Ascending aorta (tissue), 2 donors: Measurements from ENCODE around the gene VWC2. TPM values are rescaled to one million over a fixed set of nuclear protein-coding genes. Genes with fewer than 3 reads are reported as not detected.

Experiments used
- DNase-seq, 2 donors: peaks; one replicate each; pipeline ENCODE4 v3.0.0-alpha.2; 2019; ENCODE audit warnings: low spot score in 2 of 2
- H3K27ac ChIP-seq, 2 donors: fragments of 200-600 bp; sonication (generic); one replicate each; pipeline ENCODE4 v1.5.1; 2016 to 2017; ENCODE audit warnings: mild to moderate bottlenecking in 1 of 2
- H3K27me3 ChIP-seq: fragments of 200-600 bp; sonication (generic); one replicate; pipeline ENCODE4 v1.5.1; 2017
- H3K36me3 ChIP-seq, 2 donors: fragments of 200-600 bp; sonication (generic); one replicate each; pipeline ENCODE4 v1.5.1; 2016
- H3K4me1 ChIP-seq, 2 donors: fragments of 200-600 bp; sonication (generic); one replicate each; pipeline ENCODE4 v1.5.1; 2016 to 2017; ENCODE audit warnings: mild to moderate bottlenecking in 1 of 2
- H3K4me3 ChIP-seq, 2 donors: fragments of 200-600 bp; sonication (generic); one replicate each; pipeline ENCODE4 v1.5.1; 2016 to 2017; ENCODE audit warnings: mild to moderate bottlenecking in 1 of 2
- H3K9me3 ChIP-seq, 2 donors: fragments of 200-600 bp; sonication (generic); one replicate each; pipeline ENCODE4 v1.5.1; 2016
- intact Hi-C: fragments of 100-400 bp; cut with DNase I; formaldehyde crosslinking; loops from one replicate; pipeline ENCODE4 v1.15.1; 2023
- total RNA-seq: library from RNA; depleted of rRNA; stranded (reverse); fragments of >200 nt; gene quantifications from one replicate; pipeline ENCODE4 v1.1.0, GENCODE V29; 2016
- TF ChIP-seq, protein P1 (sequence below), 3 experiments: fragments of 200-600 bp in 2 of 3; fragments of 450-650 bp in 1 of 3; sonication (generic) in 2 of 3; IDR thresholded peaks; one replicate each; pipeline ENCODE4 v1.5.1; 2016 to 2019; ENCODE audit warnings: antibody characterized with exemption in 3 of 3, mild to moderate bottlenecking in 1 of 3, moderate library complexity in 1 of 3

The VWC2 gene
- total RNA-seq, 1 donor from 2014 or later: not detected

DNA sequence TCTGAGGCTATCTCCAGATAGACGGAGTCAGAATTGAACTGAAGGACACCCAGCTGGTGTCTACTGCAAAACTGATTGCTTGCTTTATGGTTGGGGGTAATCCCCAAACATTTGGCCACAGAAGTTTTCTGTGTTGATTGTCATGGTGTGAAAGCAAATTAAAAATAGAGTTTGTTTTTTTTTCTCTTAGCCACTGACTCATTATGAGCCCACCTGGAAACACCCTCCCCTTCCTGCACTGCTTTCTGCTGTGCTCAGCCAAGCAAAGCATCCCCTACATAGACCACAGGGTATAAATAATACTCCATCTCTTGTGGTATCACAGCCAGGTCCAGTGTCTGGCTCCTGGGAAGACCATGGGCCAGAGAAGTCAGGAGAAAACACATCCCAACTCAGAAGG is 6.5 kb upstream of the VWC2 start:
- Histone ChIP-seq H3K27ac (no peak overlapping the region), H3K9me3 (no peaks in the 10 kb centered on the region), H3K36me3 (no peaks in the 10 kb centered on the region), H3K4me1 (no peaks in the 10 kb centered on the region), H3K27me3 (no peaks in the 10 kb centered on the region), H3K4me3 (no peak overlapping the region)
- no peak for DNase-seq
- TF ChIP-seq, protein P1, sequence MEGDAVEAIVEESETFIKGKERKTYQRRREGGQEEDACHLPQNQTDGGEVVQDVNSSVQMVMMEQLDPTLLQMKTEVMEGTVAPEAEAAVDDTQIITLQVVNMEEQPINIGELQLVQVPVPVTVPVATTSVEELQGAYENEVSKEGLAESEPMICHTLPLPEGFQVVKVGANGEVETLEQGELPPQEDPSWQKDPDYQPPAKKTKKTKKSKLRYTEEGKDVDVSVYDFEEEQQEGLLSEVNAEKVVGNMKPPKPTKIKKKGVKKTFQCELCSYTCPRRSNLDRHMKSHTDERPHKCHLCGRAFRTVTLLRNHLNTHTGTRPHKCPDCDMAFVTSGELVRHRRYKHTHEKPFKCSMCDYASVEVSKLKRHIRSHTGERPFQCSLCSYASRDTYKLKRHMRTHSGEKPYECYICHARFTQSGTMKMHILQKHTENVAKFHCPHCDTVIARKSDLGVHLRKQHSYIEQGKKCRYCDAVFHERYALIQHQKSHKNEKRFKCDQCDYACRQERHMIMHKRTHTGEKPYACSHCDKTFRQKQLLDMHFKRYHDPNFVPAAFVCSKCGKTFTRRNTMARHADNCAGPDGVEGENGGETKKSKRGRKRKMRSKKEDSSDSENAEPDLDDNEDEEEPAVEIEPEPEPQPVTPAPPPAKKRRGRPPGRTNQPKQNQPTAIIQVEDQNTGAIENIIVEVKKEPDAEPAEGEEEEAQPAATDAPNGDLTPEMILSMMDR (IDR thresholded peaks at IDR 0.05): no peak
- intact Hi-C loops: no loop called here

DNA sequence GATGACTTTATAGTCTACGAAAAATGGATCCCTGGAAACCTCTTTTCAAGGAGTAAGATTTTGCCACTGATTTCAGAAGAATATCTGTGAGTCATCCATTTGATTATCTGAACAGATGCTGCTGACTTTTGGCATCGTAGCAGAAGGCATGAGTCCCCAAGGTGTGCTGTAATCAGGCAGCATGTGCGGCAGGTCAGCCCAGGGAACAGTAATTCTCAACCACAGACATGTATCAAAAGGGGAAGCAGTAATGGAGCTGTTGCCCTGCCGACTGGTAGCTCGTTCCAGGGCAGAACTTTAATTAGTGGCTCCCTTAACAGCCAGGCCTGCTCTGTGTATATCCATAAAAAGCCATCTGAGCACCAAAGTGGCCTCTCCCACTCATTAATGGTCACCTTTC is 5.7 kb upstream of the VWC2 start:
- Histone ChIP-seq H3K4me1 (no peaks in the 10 kb centered on the region), H3K27me3 (no peaks in the 10 kb centered on the region), H3K4me3 (no peak overlapping the region), H3K27ac (no peak overlapping the region), H3K36me3 (no peaks in the 10 kb centered on the region), H3K9me3 (no peaks in the 10 kb centered on the region)
- DNase-seq: no peak
- TF ChIP-seq, protein P1 (IDR thresholded peaks at IDR 0.05): no peak
- intact Hi-C loops: no loop called here

DNA sequence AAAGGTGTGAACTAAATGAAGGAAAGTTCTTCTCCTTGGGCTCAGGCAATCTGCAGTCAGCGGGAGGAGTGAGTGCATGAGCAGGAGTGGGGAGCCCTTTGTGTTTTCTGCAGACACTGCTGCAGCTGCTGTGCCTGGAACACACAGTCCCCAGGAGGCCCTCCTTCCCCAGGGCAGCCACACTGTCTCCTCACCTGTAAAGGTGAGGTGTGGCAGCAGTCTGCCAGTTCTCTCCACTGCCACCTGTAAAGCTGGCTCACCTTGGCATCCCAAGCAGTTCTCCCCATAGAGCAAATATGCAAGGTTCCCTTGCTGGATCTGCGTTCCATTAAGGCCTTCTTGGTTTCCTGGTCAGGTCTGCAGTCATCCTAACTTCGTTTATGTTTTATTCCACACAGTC is 5.2 kb upstream of the VWC2 start:
- Histone ChIP-seq H3K4me3 (no peak overlapping the region), H3K9me3 (no peaks in the 10 kb centered on the region), H3K36me3 (no peaks in the 10 kb centered on the region), H3K27ac (no peak overlapping the region), H3K27me3 (peaks cover 1% of the 10 kb centered on the region), H3K4me1 (peaks cover under 1% of the 10 kb centered on the region in 2 donors)
- TF ChIP-seq, protein P1 (IDR thresholded peaks at IDR 0.05): no peak
- DNase-seq: no peak
- intact Hi-C loops: no loop called here

DNA sequence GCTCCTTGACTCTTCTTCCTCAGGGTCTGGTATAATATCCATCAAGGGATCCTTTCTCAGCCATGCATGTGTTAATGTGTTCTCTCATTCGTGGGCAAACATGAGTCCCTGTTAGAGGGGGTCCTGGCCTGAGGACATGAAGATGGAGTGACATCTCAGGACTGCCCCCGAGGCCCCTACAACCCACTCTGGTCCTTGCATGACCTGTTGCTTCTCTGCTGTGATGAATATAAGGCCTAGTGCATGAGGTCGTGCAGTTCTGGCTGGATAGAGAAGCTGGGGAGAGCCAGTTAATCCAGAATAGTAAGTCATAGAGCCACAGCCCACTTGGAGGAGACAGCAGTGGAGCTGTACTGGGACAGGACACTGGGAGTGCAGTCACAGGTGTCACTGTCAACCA is 4.6 kb upstream of the VWC2 start:
- H3K27me3 ChIP-seq: peaks cover 6% of the 10 kb centered on the region
- H3K27ac ChIP-seq: no peak overlapping the region
- no peak overlapping the region for H3K4me3 ChIP-seq
- H3K4me1 ChIP-seq: peaks cover 5 to 6% of the 10 kb centered on the region in 2 donors
- no peaks in the 10 kb centered on the region for H3K9me3 ChIP-seq
- intact Hi-C loops: no loop called here
- H3K36me3 ChIP-seq: no peaks in the 10 kb centered on the region
- DNase-seq: no peak
- TF ChIP-seq, protein P1 (IDR thresholded peaks at IDR 0.05): no peak

DNA sequence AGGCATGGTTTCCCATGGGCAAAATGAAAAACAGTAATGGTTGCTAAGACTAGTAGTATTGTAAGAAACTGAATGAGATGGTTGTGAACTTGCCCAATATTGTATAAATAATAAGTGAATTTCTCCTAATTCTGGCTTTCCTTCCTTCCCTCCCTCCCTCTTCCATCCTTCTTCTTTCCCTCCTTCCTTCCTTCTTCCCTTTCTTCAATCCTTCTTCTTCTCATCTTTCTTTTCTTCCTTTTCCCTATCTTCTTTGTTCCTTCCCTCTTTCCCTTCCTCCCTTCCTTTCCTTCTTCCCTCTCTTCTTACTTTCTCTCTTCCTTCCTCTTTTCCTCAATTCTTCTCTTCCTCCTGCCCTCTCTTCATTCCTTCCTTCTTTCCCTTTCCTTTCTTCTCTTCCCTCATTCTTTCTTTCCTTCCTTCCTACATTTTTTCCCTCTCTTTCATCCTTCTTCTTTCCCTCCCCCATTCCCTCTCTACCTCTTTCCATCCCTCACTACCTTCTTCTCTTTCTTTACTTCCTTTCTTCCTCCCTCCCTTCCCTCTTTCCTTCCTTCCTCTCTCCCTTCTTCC is 4.1 kb upstream of the VWC2 start:
- H3K27me3 ChIP-seq: peaks cover 6% of the 10 kb centered on the region
- no peak overlapping the region for H3K27ac ChIP-seq
- TF ChIP-seq, protein P1 (IDR thresholded peaks at IDR 0.05): no peak
- no peak overlapping the region for H3K4me3 ChIP-seq
- peaks cover 10% of the 10 kb centered on the region in 2 donors for H3K4me1 ChIP-seq
- no peaks in the 10 kb centered on the region for H3K36me3 ChIP-seq
- intact Hi-C loops: no loop called here
- DNase-seq: no peak
- no peaks in the 10 kb centered on the region for H3K9me3 ChIP-seq

DNA sequence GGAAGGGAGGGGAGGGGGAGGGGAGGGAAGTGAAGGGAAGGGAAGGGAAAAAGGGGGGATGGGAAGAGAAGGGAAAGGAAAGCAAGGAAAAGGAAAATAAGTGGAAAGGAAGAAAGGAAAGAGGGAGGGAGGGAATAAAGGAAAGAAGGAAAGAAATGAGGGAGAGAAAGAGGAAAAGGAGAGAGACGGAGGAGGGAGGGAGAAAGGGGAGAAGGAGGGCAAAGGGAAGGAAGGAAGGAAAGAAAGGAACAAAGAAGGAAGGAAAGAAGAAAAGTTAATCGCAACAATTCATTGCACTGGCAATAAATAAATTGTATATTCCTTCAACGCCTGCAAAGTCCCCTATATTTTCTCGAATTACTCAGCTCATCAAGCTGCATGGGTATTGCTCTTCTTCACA is 2.6 kb upstream of the VWC2 start:
- intact Hi-C loops: no loop called here
- Histone ChIP-seq H3K27ac (no peak overlapping the region), H3K36me3 (no peaks in the 10 kb centered on the region)

More for the DNA sequence above, 2.6 kb upstream of the VWC2 start:
- no peaks in the 10 kb centered on the region for H3K9me3 ChIP-seq
- peaks cover 6% of the 10 kb centered on the region for H3K27me3 ChIP-seq
- no peak for DNase-seq
- H3K4me1 ChIP-seq: peaks cover 16 to 18% of the 10 kb centered on the region in 2 donors
- TF ChIP-seq, protein P1 (IDR thresholded peaks at IDR 0.05): no peak
- H3K4me3 ChIP-seq: no peak overlapping the region
